GM12875 (cell line): Measurements from ENCODE around the gene CRYBA1.
"Not testable (repeated sequence)": the region's sequence is repeated elsewhere in the genome, so short reads cannot be mapped to it uniquely, and the experiment has no call there.

Source experiments
- H3K4me3 ChIP-seq: one replicate; pipeline ENCODE4 v1.5.1; 2011; ENCODE audit warnings: low read depth, low read length, control low read depth
- CTCF ChIP-seq: IDR thresholded peaks from 2 replicates; pipeline ENCODE4 v1.5.1; 2011; ENCODE audit warnings: low read depth, mild to moderate bottlenecking, control low read depth, inconsistent platforms, low read length, moderate library complexity, borderline replicate concordance; ENCODE audit not compliant: insufficient read depth

Gene CRYBA1

GRCh38 chr17:29256735-29257466 lies 10.2 kb downstream of the CRYBA1 start:
- no peak overlapping the region for H3K4me3 ChIP-seq

GRCh38 chr17:29257756-29258155 lies 11.1 kb downstream of the CRYBA1 start:
- no peak overlapping the region for H3K4me3 ChIP-seq
- TF ChIP-seq CTCF = no peak

More at GRCh38 chr17:29256735-29257466, 10.2 kb downstream of the CRYBA1 start:
- TF ChIP-seq CTCF = no peak

- H3K4me3 ChIP-seq = no peak overlapping the region
- no peak for TF ChIP-seq CTCF
These were observed 17.3 kb downstream of the CRYBA1 start for GRCh38 chr17:29263916-29264315.

- not testable (repeated sequence) for H3K4me3 ChIP-seq
These were observed 25.3 kb downstream of the CRYBA1 start for GRCh38 chr17:29271980-29272379.

GRCh38 chr17:29273924-29274323 lies 27.3 kb downstream of the CRYBA1 start:
- no peak for TF ChIP-seq CTCF
- H3K4me3 ChIP-seq = no peak overlapping the region

- H3K4me3 ChIP-seq = no peak overlapping the region
- TF ChIP-seq CTCF = no peak
These were observed 32.0 kb downstream of the CRYBA1 start for GRCh38 chr17:29278692-29279091.

GRCh38 chr17:29279397-29280070 lies 32.9 kb downstream of the CRYBA1 start:
- no peak overlapping the region for H3K4me3 ChIP-seq
- TF ChIP-seq CTCF = no peak
